Panc1 (cell line): Measurements from ENCODE around the gene MAGI2.

Experiments
- CTCF ChIP-seq: fragments of 450-650 bp; IDR thresholded peaks from 2 replicates; pipeline ENCODE4 v1.5.1; 2017; ENCODE audit warnings: mild to moderate bottlenecking
- POLR2AphosphoS5 ChIP-seq: IDR thresholded peaks from 2 replicates; pipeline ENCODE4 v1.6.1; 2012; ENCODE audit warnings: mild to moderate bottlenecking, low read depth, low read length, moderate library complexity

- TF ChIP-seq CTCF (no peak), POLR2AphosphoS5 (no peak)
Measured at GRCh38 chr7:78828317-78828716, 625.1 kb downstream of the MAGI2 start.
